Fibroblast of mammary gland (primary cell): ENCODE data around the gene SPTA1.

ENCODE experiments used
- DNase-seq: peaks from one replicate; pipeline ENCODE4 v3.0.0-alpha.2; 2010; ENCODE audit warnings: low read depth
- H3K4me3 ChIP-seq: 2 replicates; pipeline ENCODE4 v1.5.1; 2011; ENCODE audit warnings: low read depth, mild to moderate bottlenecking, low read length, moderate library complexity; ENCODE audit not compliant: control insufficient read depth
- TF ChIP-seq, protein P1 (sequence below): conservative IDR thresholded peaks from 2 replicates; pipeline ENCODE4 v1.5.1; 2011; ENCODE audit warnings: low read depth, low read length, inconsistent platforms; ENCODE audit not compliant: control insufficient read depth, insufficient read depth

Gene SPTA1

DNA sequence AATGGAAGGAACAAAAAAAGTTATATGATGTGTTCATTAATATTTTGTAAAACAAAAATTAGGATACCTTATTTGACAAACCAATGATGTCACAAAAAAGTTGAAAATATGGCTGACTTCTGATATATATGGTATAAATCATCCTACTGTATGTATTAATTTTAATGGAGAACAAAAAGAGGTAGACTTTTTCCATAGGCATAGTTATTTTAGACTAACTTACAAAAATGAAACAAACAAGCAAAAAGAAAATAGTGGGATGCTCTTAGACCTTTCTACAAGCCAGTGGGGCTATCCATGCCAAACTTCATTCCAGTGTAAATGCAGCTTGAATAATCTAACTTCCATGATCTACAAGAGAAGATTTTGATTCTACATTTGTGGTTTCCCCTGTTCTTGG lies 522 bp upstream of the SPTA1 start:
- no peak overlapping the region for H3K4me3 ChIP-seq
- no peak for DNase-seq
- TF ChIP-seq, protein P1, sequence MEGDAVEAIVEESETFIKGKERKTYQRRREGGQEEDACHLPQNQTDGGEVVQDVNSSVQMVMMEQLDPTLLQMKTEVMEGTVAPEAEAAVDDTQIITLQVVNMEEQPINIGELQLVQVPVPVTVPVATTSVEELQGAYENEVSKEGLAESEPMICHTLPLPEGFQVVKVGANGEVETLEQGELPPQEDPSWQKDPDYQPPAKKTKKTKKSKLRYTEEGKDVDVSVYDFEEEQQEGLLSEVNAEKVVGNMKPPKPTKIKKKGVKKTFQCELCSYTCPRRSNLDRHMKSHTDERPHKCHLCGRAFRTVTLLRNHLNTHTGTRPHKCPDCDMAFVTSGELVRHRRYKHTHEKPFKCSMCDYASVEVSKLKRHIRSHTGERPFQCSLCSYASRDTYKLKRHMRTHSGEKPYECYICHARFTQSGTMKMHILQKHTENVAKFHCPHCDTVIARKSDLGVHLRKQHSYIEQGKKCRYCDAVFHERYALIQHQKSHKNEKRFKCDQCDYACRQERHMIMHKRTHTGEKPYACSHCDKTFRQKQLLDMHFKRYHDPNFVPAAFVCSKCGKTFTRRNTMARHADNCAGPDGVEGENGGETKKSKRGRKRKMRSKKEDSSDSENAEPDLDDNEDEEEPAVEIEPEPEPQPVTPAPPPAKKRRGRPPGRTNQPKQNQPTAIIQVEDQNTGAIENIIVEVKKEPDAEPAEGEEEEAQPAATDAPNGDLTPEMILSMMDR: no peak

DNA sequence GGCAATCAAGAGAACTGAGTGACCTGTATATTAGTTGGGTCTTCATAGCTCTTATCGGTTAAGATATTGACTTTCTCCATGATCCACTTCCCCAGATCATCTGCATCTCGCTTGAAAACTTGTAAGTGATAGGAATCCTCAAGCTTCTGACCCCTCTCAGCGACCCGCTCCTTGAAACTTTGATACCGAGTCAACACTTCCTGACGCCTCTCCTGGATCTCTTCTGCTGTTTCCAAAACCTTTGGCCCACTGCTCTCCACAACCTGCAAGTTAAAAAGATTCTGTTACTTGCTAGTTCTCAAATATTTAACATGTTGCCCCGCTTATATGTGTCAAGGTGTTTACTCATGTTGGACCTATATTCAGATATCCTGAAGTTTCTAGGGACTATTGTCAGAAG lies 1.4 kb downstream of the SPTA1 start:
- no peak overlapping the region for H3K4me3 ChIP-seq
- TF ChIP-seq, protein P1: no peak
- DNase-seq: no peak

DNA sequence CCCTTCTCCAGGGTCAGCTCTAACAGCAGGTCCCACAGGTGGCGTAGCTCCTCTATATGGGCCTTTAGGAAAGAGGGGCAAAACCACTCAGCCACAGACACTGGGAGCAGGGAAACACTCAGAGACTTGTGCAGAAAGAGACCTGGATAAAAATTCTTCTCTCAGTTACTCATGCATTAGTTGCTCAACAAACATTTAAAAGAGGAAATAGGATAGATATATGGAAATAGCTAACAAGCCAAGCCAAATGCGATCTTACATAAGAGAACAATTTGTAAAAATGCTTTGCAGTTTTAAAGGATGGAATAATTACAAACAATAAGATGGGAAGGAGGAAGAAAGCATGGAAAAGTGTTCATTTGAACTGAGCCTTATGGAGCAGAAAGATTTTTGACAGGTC lies 4.9 kb downstream of the SPTA1 start:
- TF ChIP-seq, protein P1: no peak
- no peak for DNase-seq
- H3K4me3 ChIP-seq: no peak overlapping the region

DNA sequence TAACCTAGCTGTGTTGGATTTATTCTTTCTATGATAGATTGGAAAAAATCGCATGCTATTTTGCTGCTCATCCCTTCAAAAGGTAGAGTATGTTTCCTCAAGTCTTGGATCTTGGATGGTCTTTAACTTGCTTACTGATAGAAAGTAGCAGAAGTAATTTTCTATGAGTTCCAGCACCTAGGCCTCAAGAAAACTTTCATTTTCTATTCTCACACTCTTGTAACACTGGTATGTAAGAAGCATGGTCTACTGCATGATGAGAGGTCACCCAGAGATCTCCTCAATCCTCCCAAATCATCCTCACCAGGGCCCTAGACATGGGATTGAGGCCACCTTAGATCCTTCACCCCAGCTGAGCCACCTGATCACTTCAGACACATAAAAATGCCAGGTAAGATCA lies 7.2 kb downstream of the SPTA1 start:
- TF ChIP-seq, protein P1: no peak
- DNase-seq: no peak
- no peak overlapping the region for H3K4me3 ChIP-seq

DNA sequence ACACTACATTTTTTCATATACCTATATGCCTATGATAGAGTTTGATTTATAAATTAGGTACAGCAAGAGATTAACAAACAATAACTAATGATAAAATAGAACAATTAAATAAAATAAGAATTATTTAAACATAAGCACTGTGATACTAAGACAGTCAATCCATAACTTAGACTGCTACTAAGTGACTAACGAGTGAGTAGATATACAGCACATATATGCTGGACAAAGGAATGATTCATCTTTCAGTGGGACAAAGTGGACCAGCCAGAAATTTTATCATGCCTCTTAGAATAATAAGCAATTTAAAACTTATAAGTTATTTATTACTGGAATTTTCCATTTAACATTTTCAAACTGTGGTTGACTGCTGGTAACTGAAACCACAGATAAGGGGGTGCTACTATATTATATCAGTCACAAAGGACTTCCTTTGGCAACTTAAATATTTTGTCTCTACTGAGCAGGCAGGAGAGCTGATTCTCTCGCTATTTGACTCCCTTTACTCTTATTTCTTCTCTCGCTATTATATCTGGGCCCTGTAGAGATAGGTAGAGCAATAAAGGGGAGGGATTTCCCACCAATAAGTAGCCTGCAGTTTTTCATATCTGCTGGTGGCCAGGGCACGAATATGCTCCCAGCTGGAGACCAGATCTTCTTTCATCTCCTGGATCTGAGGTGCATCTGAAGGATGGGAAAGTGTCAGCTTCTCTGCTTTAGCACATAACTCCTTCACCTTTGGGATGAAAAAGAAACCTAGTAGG lies 10.8 kb downstream of the SPTA1 start:
- no peak for DNase-seq
- TF ChIP-seq, protein P1: no peak

DNA sequence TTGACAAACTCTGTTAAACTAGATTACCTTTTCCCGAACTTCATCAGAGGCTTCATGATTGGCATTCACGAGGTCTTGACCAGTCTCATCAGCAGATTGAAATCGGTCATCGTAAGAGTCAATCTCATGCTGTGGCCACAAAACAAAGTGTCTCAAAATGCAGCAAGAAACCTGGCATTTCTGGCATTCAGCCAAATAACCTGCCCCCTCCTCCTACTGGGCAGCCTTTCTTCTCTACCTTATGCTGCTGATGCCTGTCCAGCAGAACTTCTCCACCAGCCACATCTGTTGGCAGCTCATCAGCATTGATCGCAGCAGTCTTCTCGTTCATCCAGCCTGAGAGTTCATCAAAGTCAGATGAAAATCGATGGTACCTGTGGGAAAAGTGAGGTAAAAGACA lies 12.2 kb downstream of the SPTA1 start:
- TF ChIP-seq, protein P1: no peak
- no peak overlapping the region for H3K4me3 ChIP-seq
- DNase-seq: no peak

More for the DNA sequence above, 10.8 kb downstream of the SPTA1 start:
- no peak overlapping the region for H3K4me3 ChIP-seq

DNA sequence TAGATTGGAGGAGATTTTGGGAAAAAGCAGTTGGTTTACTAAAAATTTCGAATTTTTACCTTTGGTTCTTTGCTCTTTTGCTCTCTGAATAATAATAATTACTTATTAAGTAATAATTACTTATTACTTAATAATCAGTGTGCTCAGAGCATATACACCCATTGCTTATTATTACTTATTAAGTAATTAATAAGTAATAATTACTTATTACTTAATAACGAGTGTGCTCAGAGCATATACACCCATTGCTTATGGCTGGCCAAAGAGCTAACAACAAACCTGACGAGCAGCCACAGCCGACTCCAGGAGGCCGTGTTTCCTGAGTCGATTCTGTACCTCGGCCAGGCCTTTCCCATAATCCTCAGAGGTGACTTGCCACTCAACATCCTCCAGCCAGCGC lies 20.5 kb downstream of the SPTA1 start:
- no peak for DNase-seq
- TF ChIP-seq, protein P1: no peak
- H3K4me3 ChIP-seq: no peak overlapping the region
